K562 (cell line): ENCODE data around the gene VEZF1.

ENCODE experiments used
- GABPA ChIP-seq: fragments of 200-800 bp; sonication (Bioruptor generic); conservative IDR thresholded peaks from 2 replicates; pipeline ENCODE4 v1.6.1; 2016; ENCODE audit warnings: low read depth, missing genetic modification characterization, missing compliant biosample characterization
- JUND ChIP-seq, 2 experiments: IDR thresholded peaks; 2 replicates in 1 of 2; 3 replicates in 1 of 2; pipeline ENCODE4 v1.6.1; 2011; ENCODE audit warnings: borderline replicate concordance in 2 of 2, low read depth in 2 of 2, low read length in 2 of 2, improper control_type of control experiment in 1 of 2, missing biosample characterization in 1 of 2, missing genetic modification characterization in 1 of 2, missing genetic modification reagents in 1 of 2
- MBD2 ChIP-seq: sonication (generic); IDR thresholded peaks from 2 replicates; pipeline ENCODE4 v1.6.1; 2016; ENCODE audit warnings: low read depth, borderline replicate concordance
- RBM25 ChIP-seq: fragments of 200-400 bp; formaldehyde crosslinking; IDR thresholded peaks from 2 replicates; pipeline ENCODE4 v1.6.1; 2018; ENCODE audit warnings: low read length, low read depth, moderate library complexity; ENCODE audit not compliant: severe bottlenecking
- SIN3A ChIP-seq, 2 experiments: fragments of 150-350 bp in 1 of 2; IDR thresholded peaks; 2 replicates each; pipeline ENCODE4 v1.6.1; 2011 to 2016; ENCODE audit warnings: borderline replicate concordance in 2 of 2, low read depth in 2 of 2, low read length in 2 of 2, mild to moderate bottlenecking in 2 of 2, moderate library complexity in 2 of 2; ENCODE audit not compliant: control insufficient read depth in 1 of 2
- SNRNP70 ChIP-seq: fragments of 200-400 bp; formaldehyde crosslinking; optimal IDR thresholded peaks from 2 replicates; pipeline ENCODE3; 2017; ENCODE audit warnings: low read depth, low read length
- TF ChIP-seq, protein P1 (sequence below): sonication (generic); formaldehyde crosslinking; IDR thresholded peaks from 2 replicates; pipeline ENCODE4 v1.8.1; 2022; ENCODE audit warnings: missing genetic modification reagents
- TF ChIP-seq, protein P2 (sequence below), 2 experiments: fragments of 450-650 bp; formaldehyde crosslinking in 1 of 2; IDR thresholded peaks; 2 replicates each; pipeline versions ENCODE4 v1.4.0 to v1.6.1; 2014 to 2020; ENCODE audit warnings: mild to moderate bottlenecking in 2 of 2, borderline replicate concordance in 1 of 2, low read depth in 1 of 2

GRCh38 chr17:57993471-57994365 is 5.7 kb upstream of the VEZF1 start:
- TF ChIP-seq SNRNP70 = no peak
- TF ChIP-seq RBM25 = no peak
- TF ChIP-seq, protein P1, sequence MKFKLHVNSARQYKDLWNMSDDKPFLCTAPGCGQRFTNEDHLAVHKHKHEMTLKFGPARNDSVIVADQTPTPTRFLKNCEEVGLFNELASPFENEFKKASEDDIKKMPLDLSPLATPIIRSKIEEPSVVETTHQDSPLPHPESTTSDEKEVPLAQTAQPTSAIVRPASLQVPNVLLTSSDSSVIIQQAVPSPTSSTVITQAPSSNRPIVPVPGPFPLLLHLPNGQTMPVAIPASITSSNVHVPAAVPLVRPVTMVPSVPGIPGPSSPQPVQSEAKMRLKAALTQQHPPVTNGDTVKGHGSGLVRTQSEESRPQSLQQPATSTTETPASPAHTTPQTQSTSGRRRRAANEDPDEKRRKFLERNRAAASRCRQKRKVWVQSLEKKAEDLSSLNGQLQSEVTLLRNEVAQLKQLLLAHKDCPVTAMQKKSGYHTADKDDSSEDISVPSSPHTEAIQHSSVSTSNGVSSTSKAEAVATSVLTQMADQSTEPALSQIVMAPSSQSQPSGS = no peak
- no peak for TF ChIP-seq MBD2
- TF ChIP-seq GABPA (tag) = no peak
- TF ChIP-seq SIN3A (IDR thresholded peaks at IDR 0.05; ENCODE audit: borderline replicate concordance in 2 of 2, control insufficient read depth in 1 of 2, low read depth in 2 of 2, low read length in 2 of 2) = no peak
- TF ChIP-seq, protein P2, sequence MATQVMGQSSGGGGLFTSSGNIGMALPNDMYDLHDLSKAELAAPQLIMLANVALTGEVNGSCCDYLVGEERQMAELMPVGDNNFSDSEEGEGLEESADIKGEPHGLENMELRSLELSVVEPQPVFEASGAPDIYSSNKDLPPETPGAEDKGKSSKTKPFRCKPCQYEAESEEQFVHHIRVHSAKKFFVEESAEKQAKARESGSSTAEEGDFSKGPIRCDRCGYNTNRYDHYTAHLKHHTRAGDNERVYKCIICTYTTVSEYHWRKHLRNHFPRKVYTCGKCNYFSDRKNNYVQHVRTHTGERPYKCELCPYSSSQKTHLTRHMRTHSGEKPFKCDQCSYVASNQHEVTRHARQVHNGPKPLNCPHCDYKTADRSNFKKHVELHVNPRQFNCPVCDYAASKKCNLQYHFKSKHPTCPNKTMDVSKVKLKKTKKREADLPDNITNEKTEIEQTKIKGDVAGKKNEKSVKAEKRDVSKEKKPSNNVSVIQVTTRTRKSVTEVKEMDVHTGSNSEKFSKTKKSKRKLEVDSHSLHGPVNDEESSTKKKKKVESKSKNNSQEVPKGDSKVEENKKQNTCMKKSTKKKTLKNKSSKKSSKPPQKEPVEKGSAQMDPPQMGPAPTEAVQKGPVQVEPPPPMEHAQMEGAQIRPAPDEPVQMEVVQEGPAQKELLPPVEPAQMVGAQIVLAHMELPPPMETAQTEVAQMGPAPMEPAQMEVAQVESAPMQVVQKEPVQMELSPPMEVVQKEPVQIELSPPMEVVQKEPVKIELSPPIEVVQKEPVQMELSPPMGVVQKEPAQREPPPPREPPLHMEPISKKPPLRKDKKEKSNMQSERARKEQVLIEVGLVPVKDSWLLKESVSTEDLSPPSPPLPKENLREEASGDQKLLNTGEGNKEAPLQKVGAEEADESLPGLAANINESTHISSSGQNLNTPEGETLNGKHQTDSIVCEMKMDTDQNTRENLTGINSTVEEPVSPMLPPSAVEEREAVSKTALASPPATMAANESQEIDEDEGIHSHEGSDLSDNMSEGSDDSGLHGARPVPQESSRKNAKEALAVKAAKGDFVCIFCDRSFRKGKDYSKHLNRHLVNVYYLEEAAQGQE (IDR thresholded peaks at IDR 0.05; ENCODE audit: borderline replicate concordance) = no peak
- TF ChIP-seq, protein P2 (CRISPR knock-in tag; IDR thresholded peaks at IDR 0.05; ENCODE audit: low read depth) = no peak
- no peak for TF ChIP-seq JUND (IDR thresholded peaks at IDR 0.05; ENCODE audit: borderline replicate concordance, low read depth, low read length)
- TF ChIP-seq JUND (tag; IDR thresholded peaks at IDR 0.05; ENCODE audit: borderline replicate concordance, low read depth, low read length) = no peak
